GM15510 (cell line): ENCODE data around the gene CLDN14.

ENCODE experiments used
- POLR2A ChIP-seq: IDR thresholded peaks from 3 replicates; pipeline ENCODE4 v1.6.1; 2011; ENCODE audit warnings: borderline replicate concordance; ENCODE audit not compliant: insufficient read length; ENCODE audit errors: extremely low read depth

The CLDN14 gene, protein sequence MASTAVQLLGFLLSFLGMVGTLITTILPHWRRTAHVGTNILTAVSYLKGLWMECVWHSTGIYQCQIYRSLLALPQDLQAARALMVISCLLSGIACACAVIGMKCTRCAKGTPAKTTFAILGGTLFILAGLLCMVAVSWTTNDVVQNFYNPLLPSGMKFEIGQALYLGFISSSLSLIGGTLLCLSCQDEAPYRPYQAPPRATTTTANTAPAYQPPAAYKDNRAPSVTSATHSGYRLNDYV

DNA sequence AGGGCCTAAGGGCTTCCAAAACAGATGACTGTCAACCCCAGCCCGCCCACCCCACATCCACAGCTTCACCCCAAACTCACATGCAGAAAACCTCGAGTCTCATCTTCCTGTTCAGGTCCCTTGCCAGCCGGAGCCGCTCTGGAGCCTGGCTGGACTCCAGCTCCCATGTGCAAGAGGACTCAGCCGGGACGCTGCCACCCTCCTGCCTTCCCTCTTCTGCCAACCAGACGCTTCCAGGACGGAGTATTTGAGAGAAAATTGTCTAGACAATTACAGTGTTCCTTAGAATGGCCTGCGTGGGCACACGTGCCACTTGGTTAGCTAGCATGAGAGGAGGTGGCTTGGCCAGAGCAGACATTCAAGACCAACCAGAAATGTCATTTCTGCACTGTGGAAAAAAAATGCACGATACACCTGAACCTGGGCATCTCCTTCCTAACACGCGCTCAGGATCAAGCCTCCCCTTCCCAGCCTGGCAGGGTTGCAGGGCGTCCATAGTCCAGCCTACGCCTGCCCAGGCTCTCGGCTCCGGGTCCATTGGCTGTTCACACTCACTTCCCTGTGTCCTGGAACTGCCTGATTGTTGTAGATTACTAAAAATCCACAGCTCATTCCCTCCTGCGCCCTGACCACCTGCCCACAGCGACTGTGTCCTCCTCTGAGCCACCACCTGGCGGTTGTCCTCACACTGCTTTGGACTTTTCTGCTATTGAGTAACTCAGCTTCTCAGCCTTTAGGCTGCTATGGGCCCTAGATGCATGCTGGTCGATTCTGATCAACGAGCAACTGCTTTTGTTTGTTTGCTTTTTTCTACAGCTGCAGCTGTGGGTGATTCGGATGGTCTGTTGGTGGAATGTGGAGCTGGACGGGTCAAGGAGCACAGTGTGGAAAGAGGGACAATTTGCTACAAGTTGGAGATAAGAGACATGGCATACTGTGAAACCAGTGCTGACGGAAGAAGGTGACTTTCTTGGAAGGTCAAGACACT lies at the start of gene CLDN14:
Gene CLDN14 (minus strand): TSS at position 708 of the 988 bp plus-strand sequence. CDS start 18,427 bp downstream, outside the sequence.
- TF ChIP-seq POLR2A = no peak

DNA sequence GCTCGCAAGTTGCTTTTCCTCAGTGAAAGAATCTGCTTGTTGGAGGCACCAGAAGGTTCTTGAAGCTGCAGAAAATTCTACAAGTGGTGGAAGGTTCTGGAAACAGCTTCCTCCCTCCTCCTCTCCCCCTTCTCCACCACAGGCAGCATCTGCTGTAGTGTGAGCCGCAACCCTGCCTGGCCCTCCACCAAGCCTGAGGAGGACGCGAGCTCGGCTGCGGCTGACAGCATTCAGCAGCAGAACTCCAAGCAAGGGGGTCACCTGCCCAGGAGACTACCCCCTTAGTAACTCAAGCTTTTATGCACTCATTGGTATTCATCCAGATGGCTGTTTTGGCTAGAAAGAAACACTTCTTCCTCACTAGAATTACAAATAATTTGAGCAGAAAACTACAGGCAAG lies 48.8 kb upstream of the CLDN14 start:
- no peak for TF ChIP-seq POLR2A

DNA sequence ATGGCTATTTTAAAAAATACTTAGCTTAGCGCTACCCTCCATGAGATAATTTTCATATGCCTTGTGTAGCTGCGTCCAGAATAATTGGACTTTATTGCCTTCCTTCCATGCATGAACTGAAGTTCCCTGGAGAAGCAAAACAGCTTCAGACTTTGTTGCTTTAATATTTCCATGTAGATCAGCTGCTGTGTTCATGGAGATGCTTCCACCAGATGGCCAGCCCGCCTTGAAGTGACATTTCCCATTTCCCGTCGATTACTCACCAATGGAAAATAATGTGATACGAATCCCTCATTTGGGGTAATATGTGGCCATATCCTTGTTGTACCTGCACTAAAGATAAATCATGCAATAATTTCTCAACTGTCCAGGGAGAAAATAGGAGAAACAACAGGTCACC lies 47.4 kb upstream of the CLDN14 start:
- TF ChIP-seq POLR2A = no peak

DNA sequence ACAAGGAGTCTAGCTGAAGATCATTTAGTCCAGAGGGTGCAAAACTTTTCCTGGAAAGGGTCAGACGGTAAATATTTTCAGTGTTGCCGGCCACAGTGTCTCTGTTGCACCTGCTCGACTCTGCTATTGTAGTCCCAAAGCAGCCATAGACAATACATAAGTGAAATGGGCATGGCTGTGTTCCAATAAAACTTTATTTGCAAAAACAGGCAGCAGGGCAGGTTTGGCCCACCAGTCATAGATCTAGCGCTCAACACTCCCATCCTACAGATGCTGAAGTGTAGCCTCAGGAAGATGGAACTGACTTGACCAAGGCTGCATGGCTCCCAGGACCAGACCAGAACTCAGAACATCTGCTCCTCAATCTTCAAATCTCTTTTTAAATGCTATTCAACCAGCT lies 46.2 kb upstream of the CLDN14 start:
- no peak for TF ChIP-seq POLR2A

DNA sequence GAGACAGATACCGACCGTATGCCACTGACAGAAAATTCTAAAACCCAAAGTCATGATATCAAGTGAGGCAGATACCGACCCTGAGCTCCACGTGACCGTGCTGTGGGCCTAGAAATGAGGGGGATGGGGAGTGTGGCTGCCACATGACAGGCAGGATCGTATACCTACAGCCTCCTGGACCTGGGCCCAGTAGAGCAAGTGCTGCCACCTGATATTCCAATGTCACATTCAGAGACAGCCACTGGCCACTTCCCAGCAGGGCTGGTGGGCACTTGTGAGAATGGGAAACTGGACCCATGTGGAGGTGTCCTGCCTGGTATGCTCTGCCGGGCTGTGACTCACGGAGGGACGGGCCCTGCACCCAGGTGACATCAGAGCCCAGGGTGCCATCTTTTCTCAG lies 44.6 kb upstream of the CLDN14 start:
- no peak for TF ChIP-seq POLR2A

DNA sequence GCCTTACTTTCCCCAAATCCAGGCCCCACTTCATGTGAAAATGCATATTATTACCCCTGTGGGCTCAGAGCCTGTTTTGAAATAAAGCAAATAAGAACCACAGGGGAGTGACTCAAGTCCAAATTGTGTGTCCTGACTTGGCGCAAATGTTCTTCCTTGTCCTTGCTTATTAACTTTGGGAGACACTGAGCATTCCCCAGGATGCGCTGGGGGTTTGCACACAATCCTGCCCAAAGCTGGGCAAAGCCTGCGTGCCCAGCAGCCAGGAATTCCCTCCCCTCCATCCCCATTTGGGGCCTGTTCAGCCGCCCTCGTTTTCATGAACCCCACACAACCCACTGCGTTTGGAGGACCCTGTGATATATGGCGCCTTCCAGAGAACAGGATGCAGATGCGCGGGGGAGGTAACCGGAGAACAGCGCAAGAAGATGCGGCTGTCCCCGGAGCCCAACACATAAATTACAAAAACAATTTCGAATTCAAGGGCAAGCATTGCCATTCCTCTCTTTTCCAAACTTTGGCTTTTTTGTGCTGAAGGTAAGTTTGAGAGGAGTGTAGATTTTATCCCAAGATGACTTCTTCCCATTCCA lies 42.4 kb upstream of the CLDN14 start:
- no peak for TF ChIP-seq POLR2A

DNA sequence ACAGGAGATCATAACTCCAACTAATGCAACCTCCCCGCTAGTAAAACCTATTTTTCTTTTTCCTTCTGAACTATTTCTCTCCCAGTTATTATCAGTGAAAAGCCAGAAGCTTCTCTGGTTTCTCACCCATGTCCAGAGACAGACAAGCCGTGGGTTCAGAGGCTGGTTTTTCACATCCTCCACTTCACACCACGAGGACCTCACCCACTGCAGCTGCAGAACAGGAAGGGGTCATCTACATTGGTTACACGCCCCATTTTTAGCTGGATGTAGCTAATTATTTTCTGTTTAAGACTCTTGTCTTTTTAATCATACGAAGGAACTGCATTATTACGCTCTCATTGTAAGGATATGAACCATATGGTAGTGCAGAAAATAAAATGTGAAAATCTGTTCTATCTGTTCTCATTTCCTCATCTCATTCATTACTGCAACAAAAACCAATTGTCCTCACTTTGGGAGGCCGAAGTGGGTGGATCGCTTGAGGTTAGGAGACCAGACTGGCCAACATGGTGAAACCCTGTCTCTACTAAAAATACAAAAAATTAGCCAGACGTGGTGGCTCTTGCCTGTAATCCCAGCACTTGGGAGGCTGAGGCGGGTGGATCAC lies 39.1 kb upstream of the CLDN14 start:
- no peak for TF ChIP-seq POLR2A

DNA sequence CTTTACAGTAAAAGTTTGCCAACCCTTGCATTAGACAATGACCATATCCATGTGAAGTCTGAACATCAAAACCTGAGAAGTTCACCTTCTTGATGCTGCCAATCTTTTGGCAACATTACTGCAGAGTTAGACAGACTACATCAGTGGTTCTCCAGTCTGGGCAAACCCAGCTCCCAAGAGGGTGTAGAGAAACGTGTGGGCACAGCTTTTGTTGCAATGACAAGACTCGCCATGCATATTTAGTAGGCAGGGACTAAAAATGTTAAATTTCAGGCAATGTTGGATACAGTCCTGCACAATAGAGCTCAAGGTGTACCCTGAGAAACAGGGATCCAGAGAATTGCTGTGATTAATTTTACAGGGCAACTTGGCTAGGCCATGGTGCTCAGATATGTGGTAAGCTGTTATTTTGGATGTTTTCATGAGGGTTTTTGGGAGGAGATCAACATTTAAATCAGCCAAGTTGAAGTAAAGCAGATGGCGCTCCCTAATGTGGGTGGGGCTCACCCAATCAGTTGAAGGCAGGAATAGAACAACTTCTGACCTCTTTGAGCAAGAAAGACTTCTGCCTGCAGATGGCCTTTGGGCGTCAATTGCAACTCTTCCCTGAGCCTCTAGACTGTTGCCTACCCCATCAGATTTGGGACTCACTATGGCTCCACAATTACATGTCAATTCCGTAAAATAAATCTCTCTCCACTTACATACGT lies 37.6 kb upstream of the CLDN14 start:
- no peak for TF ChIP-seq POLR2A

DNA sequence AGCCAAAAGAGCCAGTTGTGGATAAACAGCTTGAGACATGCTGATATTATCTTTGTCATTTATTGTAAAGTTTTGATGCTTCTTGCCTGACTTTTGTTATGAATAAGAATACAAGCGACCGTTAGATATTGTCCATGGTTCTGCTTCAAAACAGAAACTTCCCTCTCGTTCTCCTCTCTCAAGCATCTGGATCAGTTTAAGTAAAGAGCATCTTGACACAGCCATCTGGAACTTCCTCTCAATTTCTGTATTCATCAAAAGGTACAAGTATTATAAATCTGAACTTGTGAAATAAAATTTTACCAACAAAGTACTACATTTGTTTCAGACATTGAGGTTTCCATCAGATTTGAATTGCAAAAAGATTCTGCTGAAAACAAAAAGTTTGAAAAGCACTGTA lies 36.4 kb upstream of the CLDN14 start:
- no peak for TF ChIP-seq POLR2A

DNA sequence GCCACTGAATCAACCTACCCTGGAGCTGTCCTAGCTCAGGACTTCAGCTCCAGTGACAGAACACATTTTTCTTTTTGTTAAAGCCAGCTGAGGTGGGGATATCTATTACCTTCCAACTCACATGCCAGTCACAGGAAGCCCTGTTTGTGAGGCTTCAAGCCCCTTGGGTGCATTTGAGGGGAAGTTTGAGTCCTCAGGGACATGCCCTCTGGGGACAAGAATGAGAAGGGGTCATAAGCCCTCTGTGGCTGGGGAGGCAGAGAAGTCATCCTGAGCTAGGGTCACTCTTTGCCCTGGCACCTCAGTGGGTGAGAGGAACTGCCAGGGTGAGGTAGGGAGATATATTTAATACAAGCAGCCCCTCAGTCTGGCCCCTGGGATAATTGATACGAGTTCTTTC lies 33.5 kb upstream of the CLDN14 start:
- TF ChIP-seq POLR2A = no peak

DNA sequence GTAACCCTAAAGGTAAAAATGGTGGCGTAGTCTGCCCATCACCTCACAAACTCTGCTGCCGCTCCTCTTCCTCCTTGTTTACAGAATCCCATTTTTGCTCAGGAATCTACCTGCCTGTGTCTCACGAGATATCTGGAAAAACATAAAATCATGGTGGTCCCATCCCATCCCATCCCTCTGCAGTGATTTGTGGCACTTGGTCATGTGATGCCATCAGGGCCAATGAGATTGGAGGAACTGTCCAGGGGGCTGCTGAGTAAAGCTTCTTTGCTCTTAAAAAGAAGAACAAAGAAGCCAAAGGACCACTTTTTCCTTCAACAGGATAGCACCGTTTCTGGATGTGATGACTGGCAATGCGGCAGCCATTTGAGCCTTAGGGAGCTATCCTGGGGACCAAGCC lies 33.0 kb upstream of the CLDN14 start:
- no peak for TF ChIP-seq POLR2A

DNA sequence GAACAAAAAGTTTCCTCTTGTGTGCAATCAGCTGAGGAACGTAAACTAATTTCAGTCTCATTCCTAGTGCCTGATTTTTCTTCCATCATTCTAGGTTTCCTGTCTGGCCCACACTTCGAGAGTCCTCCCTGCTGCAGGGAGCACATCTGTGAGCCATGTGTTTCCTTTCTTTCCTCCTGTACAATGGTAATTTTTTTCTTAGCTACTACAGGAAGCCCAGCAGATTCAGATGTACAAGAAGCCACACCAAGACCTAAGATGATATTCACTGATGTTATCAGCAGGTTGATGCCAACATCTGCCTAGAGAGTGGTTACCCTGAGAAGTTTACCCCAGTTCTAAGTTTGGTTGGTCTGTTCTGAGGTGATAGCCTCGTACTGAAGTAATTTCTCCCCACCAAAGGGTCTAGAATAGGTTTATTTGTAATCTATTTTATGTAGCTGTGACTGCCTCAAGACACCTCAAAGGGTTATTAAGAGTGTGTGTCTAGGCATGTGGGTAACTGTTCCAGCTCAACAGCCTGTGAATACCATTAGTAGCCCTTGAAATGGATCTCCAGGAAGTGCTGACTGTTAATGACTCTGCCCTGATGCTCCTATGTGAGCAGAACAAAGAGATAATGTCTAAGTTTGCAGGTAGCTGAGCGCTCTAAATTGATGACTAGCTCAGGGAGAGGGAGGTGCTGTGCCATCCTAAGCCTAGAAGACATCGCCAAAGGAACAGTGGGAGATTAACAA lies 31.7 kb upstream of the CLDN14 start:
- no peak for TF ChIP-seq POLR2A

DNA sequence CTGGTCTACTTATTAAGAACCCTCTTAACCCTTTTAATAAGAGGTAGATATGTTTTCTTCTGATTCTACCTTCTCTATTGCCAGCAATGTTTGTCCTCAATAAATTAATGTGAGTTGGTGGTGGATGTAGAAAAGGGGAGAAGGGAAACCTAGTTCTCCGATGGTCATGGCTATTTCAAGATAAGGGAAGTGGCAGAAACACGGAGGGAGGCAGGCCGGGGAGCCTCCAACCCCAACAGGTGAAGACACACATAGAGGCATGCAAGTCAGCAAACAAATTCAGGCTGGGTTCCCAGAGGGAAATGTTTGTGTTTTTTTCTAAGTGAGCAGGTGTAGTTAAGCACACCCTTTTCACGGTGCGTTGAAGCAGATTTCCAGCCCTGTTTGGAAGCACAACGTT lies 31.0 kb upstream of the CLDN14 start:
- TF ChIP-seq POLR2A = no peak
